Esophagus squamous epithelium (tissue), 5 donors: ENCODE measurements around the gene RBMS3. TPM values are rescaled to one million over a fixed set of nuclear protein-coding genes. Genes with fewer than 3 reads are reported as not detected.

Source experiments
- DNase-seq: peaks from one replicate; lab custom pipeline; 2025; lab: John Stamatoyannopoulos, UW
- H3K27ac ChIP-seq, 4 donors: fragments of 200-600 bp; sonication (generic); one replicate each; pipeline ENCODE4 v1.5.1; 2016 to 2019; ENCODE audit warnings: mild to moderate bottlenecking in 1 of 4
- H3K27me3 ChIP-seq, 4 donors: fragments of 200-600 bp; sonication (generic); 1 replicate in 3 of 4; 2 replicates in 1 of 4; pipeline versions ENCODE4 v1.5.1 to v1.6.0; 2017 to 2021; ENCODE audit warnings: antibody characterized with exemption in 1 of 4
- H3K36me3 ChIP-seq, 3 donors: fragments of 200-600 bp; sonication (generic); one replicate each; pipeline ENCODE4 v1.5.1; 2016 to 2019
- H3K4me1 ChIP-seq, 3 donors: fragments of 200-600 bp; sonication (generic); one replicate each; pipeline ENCODE4 v1.5.1; 2017 to 2019
- H3K4me3 ChIP-seq, 4 donors: fragments of 200-600 bp; sonication (generic); 1 replicate in 3 of 4; 2 replicates in 1 of 4; pipeline ENCODE4 v1.5.1; 2016 to 2019; ENCODE audit warnings: mild to moderate bottlenecking in 2 of 4, moderate library complexity in 1 of 4
- H3K9me3 ChIP-seq, 3 donors: fragments of 200-600 bp; sonication (generic); one replicate each; pipeline ENCODE4 v1.5.1; 2016 to 2019
- POLR2A ChIP-seq, 4 donors: fragments of 450-650 bp; IDR thresholded peaks; one replicate each; pipeline ENCODE4 v1.6.1; 2017; ENCODE audit warnings: antibody characterized with exemption in 4 of 4, mild to moderate bottlenecking in 4 of 4, moderate library complexity in 3 of 4
- WGBS, 2 donors: methylation state at CpG; one replicate each; pipeline ENCODE4 v1.1.5; 2018; 5-methylcytosine and 5-hydroxymethylcytosine counted together
- intact Hi-C: fragments of 100-400 bp; cut with DNase I; formaldehyde crosslinking; loops from one replicate; pipeline ENCODE4 v1.15.0; 2022
- total RNA-seq, 4 donors: library from RNA; depleted of rRNA; stranded (reverse); fragments of >200 nt; gene quantifications; one replicate each; pipeline ENCODE4 v1.1.0, GENCODE V29; 2016
- TF ChIP-seq, protein P1 (sequence below), 6 experiments: fragments of 450-650 bp in 4 of 6; fragments of 200-600 bp in 2 of 6; sonication (generic) in 2 of 6; IDR thresholded peaks; one replicate each; pipeline ENCODE4 v1.5.1; 2016 to 2019; ENCODE audit warnings: antibody characterized with exemption in 6 of 6, mild to moderate bottlenecking in 4 of 6, moderate library complexity in 4 of 6
- donor health status: DM: yes; HTN: yes; CAD: no.

RBMS3 gene
- total RNA-seq, 4 donors from 2014 or later: 0.57 to 35.7 (median 6.1) TPM

- no peak overlapping the region for H3K4me3 ChIP-seq
- no peak for DNase-seq
- H3K4me1 ChIP-seq: peaks cover 0 to 42% (median 3%) of the 10 kb centered on the region in 3 donors
- H3K27me3 ChIP-seq: no peaks in the 10 kb centered on the region
- H3K36me3 ChIP-seq: no peaks in the 10 kb centered on the region
- WGBS, 2 donors: 57 to 67% methylated on average over 1 of the region's 1 CpG
- intact Hi-C loops: no loop called here
- no peak overlapping the region for H3K27ac ChIP-seq
- H3K9me3 ChIP-seq: no peaks in the 10 kb centered on the region
- TF ChIP-seq, protein P1, sequence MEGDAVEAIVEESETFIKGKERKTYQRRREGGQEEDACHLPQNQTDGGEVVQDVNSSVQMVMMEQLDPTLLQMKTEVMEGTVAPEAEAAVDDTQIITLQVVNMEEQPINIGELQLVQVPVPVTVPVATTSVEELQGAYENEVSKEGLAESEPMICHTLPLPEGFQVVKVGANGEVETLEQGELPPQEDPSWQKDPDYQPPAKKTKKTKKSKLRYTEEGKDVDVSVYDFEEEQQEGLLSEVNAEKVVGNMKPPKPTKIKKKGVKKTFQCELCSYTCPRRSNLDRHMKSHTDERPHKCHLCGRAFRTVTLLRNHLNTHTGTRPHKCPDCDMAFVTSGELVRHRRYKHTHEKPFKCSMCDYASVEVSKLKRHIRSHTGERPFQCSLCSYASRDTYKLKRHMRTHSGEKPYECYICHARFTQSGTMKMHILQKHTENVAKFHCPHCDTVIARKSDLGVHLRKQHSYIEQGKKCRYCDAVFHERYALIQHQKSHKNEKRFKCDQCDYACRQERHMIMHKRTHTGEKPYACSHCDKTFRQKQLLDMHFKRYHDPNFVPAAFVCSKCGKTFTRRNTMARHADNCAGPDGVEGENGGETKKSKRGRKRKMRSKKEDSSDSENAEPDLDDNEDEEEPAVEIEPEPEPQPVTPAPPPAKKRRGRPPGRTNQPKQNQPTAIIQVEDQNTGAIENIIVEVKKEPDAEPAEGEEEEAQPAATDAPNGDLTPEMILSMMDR (IDR thresholded peaks at IDR 0.05): no peak
- no peak for TF ChIP-seq POLR2A (IDR thresholded peaks at IDR 0.05)
These were observed 33.3 kb downstream of the RBMS3 start for GRCh38 chr3:29313981-29314726.

GRCh38 chr3:29314727-29315088 lies 33.8 kb downstream of the RBMS3 start:
- H3K9me3 ChIP-seq: no peaks in the 10 kb centered on the region
- DNase-seq: no peak
- peaks cover 0 to 46% (median 3%) of the 10 kb centered on the region in 3 donors for H3K4me1 ChIP-seq
- intact Hi-C loops: no loop called here
- no peak for TF ChIP-seq POLR2A (IDR thresholded peaks at IDR 0.05)
- TF ChIP-seq, protein P1 (IDR thresholded peaks at IDR 0.05): no peak
- H3K36me3 ChIP-seq: no peaks in the 10 kb centered on the region
- H3K27me3 ChIP-seq: no peaks in the 10 kb centered on the region
- H3K27ac ChIP-seq: no peak overlapping the region
- no peak overlapping the region for H3K4me3 ChIP-seq

DNA sequence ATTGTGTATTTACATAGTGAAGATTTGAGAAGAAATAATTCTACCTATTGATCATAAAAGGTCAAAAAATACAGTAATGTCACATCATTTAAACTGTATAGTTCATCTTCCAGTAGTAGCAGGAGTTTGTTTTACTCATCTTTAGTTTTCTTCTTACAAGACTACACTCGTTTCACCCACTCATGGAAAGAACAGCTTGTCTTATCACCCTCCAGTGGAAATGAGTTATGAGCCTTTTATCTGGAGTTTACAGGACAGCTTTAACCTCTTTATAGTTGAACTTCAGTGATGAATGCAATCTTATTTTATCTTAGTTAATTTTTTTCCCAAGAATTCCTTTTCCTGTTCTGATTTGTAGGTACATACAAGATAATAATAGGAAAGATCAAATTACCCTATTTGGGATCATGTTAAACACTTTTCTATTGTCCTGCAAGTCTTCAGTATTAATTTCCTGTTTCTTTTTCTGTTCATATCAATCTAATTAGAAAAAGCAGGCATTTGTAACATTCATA lies 36.8 kb downstream of the RBMS3 start:
- Histone ChIP-seq H3K9me3 (no peaks in the 10 kb centered on the region), H3K36me3 (no peaks in the 10 kb centered on the region), H3K4me3 (no peak overlapping the region), H3K4me1 (peaks cover 0 to 38% (median 3%) of the 10 kb centered on the region in 3 donors), H3K27ac (no peak overlapping the region), H3K27me3 (no peaks in the 10 kb centered on the region)
- intact Hi-C loops: no loop called here
- no peak for DNase-seq
- TF ChIP-seq, protein P1 (IDR thresholded peaks at IDR 0.05): no peak
- no peak for TF ChIP-seq POLR2A (IDR thresholded peaks at IDR 0.05)
- 19 to 21% methylated on average over 1 of the region's 1 CpG for WGBS, 2 donors

GRCh38 chr3:29318251-29318650 lies 37.4 kb downstream of the RBMS3 start:
- DNase-seq: no peak
- TF ChIP-seq, protein P1 (IDR thresholded peaks at IDR 0.05): no peak
- no peak for TF ChIP-seq POLR2A (IDR thresholded peaks at IDR 0.05)
- Histone ChIP-seq H3K4me3 (no peak overlapping the region), H3K36me3 (no peaks in the 10 kb centered on the region), H3K27ac (no peak overlapping the region), H3K27me3 (no peaks in the 10 kb centered on the region), H3K9me3 (no peaks in the 10 kb centered on the region), H3K4me1 (peaks cover 0 to 33% (median 3%) of the 10 kb centered on the region in 3 donors)
- intact Hi-C loops: no loop called here
- WGBS, 2 donors: 79 to 94% methylated on average over 3 of the region's 3 CpGs

DNA sequence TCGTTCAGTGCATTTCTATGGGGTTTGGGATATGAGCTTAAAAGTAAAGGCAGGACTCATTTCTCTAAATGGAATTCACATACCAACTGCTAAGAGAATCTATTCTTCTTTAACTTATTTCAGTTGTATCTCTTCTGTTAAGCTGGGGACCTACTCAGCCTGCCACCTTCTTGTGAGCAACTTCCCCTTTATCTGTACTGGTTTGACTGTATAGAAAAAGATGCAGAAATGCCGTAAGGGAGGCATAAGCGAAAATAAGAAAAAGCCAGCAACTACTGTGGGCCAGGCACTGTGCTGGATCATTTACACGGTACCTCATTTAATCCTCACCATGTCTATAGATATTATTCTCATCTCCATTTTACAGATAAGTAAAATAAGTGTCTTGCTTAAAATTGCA lies 38.4 kb downstream of the RBMS3 start:
- WGBS, 2 donors: 76 to 92% methylated on average over 4 of the region's 4 CpGs
- TF ChIP-seq POLR2A (IDR thresholded peaks at IDR 0.05): no peak
- TF ChIP-seq, protein P1 (IDR thresholded peaks at IDR 0.05): no peak
- intact Hi-C loops: no loop called here
- H3K36me3 ChIP-seq: no peaks in the 10 kb centered on the region
- no peaks in the 10 kb centered on the region for H3K27me3 ChIP-seq
- no peak for DNase-seq
- no peaks in the 10 kb centered on the region for H3K9me3 ChIP-seq
- no peak overlapping the region for H3K4me3 ChIP-seq
- peaks cover 0 to 23% (median 3%) of the 10 kb centered on the region in 3 donors for H3K4me1 ChIP-seq
- no peak overlapping the region for H3K27ac ChIP-seq
